ENCODE results near the gene LRP1B.

LRP1B gene

GRCh38 chr2:140529706-140530105, 1601.1 kb downstream of the LRP1B start:
- no peak for DNase-seq (ENCODE audit: low read depth)

- DNase-seq (ENCODE audit: low read depth), result no peak
These were observed 1601.8 kb downstream of the LRP1B start for GRCh38 chr2:140528982-140529381.

GRCh38 chr2:140526575-140526974, 1604.2 kb downstream of the LRP1B start:
- no peak for DNase-seq (ENCODE audit: low read depth)

GRCh38 chr2:140512106-140512505, 1618.7 kb downstream of the LRP1B start:
- no peak for DNase-seq (ENCODE audit: low read depth)

GRCh38 chr2:140509765-140510164, 1621.1 kb downstream of the LRP1B start:
- DNase-seq (ENCODE audit: low read depth), result no peak

GRCh38 chr2:140508756-140509155, 1622.1 kb downstream of the LRP1B start:
- DNase-seq (ENCODE audit: low read depth), result no peak

- DNase-seq (ENCODE audit: low read depth), result peak; percentile 33
These were observed 1624.2 kb downstream of the LRP1B start for GRCh38 chr2:140506606-140507005.

- DNase-seq (ENCODE audit: low read depth), result no peak
These were observed 1626.2 kb downstream of the LRP1B start for GRCh38 chr2:140504601-140505000.

- peak; percentile 48 for DNase-seq (ENCODE audit: low read depth)
These were observed 1627.7 kb downstream of the LRP1B start for GRCh38 chr2:140502951-140503630.

- no peak for DNase-seq (ENCODE audit: low read depth)
These were observed 1632.5 kb downstream of the LRP1B start for GRCh38 chr2:140498360-140498759.

- DNase-seq (ENCODE audit: low read depth), result no peak
These were observed 1634.1 kb downstream of the LRP1B start for GRCh38 chr2:140496714-140497113.

- DNase-seq (ENCODE audit: low read depth), result no peak
These were observed 1638.9 kb downstream of the LRP1B start for GRCh38 chr2:140491876-140492275.

GRCh38 chr2:140489193-140489592, 1641.6 kb downstream of the LRP1B start:
- no peak for DNase-seq (ENCODE audit: low read depth)

GRCh38 chr2:140481136-140481535, 1649.7 kb downstream of the LRP1B start:
- no peak for DNase-seq (ENCODE audit: low read depth)

GRCh38 chr2:140473851-140474250, 1657.0 kb downstream of the LRP1B start:
- no peak for DNase-seq (ENCODE audit: low read depth)

GRCh38 chr2:140472676-140473075, 1658.1 kb downstream of the LRP1B start:
- no peak for DNase-seq (ENCODE audit: low read depth)

- DNase-seq (ENCODE audit: low read depth), result no peak
These were observed 1665.5 kb downstream of the LRP1B start for GRCh38 chr2:140465301-140465700.

- DNase-seq (ENCODE audit: low read depth), result no peak
These were observed 1667.8 kb downstream of the LRP1B start for GRCh38 chr2:140462990-140463389.

- no peak for DNase-seq (ENCODE audit: low read depth)
These were observed 1673.3 kb downstream of the LRP1B start for GRCh38 chr2:140457483-140457882.

- no peak for DNase-seq (ENCODE audit: low read depth)
These were observed 1675.5 kb downstream of the LRP1B start for GRCh38 chr2:140455315-140455714.

- DNase-seq (ENCODE audit: low read depth), result peak; percentile 61
These were observed 1676.1 kb downstream of the LRP1B start for GRCh38 chr2:140454717-140455116.

GRCh38 chr2:140451324-140451723, 1679.5 kb downstream of the LRP1B start:
- DNase-seq (ENCODE audit: low read depth), result no peak

- no peak for DNase-seq (ENCODE audit: low read depth)
These were observed 1688.5 kb downstream of the LRP1B start for GRCh38 chr2:140442319-140442718.

GRCh38 chr2:140440815-140441214, 1690.0 kb downstream of the LRP1B start:
- DNase-seq (ENCODE audit: low read depth), result no peak

All from EH (cell line).